CD4-positive, alpha-beta T cell treated with Interleukin-2 at 100 ng/mL for 4 hours (primary cell): ENCODE results near the gene OR51G2.

Experiments
- DNase-seq: peaks from one replicate; pipeline ENCODE4 v3.0.0-alpha.2; 2020; ENCODE audit warnings: low spot score

OR51G2 gene

DNA sequence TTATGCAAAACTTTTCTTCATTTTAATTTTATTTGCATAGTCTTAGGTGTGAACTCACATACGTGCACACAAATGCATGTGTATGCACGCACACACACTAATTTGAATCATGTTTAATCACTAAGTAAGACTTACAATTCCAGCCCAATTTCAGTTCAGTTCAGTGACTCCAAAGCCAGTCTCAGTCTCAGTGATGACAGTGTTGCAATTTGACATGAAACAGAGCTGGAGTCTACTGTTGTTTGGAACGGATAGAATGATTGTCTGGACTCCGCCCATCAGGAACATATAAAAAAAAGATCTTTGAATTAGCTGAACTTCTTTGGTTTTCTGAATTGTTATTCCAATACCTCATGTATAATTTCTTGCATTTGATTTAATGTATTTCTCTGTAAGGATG is 55.3 kb downstream of the OR51G2 start:
- DNase-seq = no peak
